ENCODE results near the gene C11orf42. TPM values are rescaled to one million over a fixed set of nuclear protein-coding genes. Genes with fewer than 3 reads are reported as not detected.

The C11orf42 gene, protein sequence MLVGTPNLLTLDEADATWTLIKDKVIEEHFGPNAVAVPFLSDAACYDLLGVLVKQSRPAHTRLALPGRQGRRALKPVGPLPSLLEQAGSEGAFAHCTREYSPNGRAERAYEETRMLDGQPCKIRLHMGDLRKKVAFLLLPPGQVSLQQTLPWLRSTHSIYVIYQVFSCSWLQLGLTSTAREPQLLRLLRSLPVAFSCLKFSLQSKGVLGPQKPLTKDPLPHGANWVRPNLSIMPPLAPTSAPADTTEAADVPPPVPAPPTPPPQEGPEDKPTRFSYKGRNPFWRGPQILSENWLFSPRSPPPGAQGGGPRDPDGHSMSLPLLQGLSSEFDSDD
- not detected in 5 replicates for total RNA-seq (2022; extraction: Qiagen RNA extraction)

DNA sequence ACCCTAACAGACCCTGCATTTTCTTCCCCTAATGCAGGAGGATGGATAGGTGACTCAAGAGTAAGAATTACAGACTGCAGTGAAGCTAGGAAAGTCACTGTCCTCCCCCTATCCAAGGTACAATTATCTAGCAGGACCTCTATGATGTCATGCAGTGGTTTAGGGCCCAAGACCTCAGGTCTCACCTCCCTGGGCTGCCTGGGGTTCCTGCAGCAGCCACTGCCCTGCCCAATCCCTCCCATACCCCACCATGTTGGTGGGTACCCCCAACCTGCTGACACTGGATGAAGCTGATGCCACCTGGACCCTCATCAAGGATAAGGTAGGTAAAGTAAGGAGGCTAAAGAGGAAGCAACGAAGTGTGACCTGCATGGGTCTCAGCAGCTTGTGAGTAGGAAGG, at the start of gene C11orf42:
TSS of gene C11orf42 (plus strand) at position 192 of the 400 bp plus-strand sequence. CDS start at position 251, 59 bp downstream.

DNA sequence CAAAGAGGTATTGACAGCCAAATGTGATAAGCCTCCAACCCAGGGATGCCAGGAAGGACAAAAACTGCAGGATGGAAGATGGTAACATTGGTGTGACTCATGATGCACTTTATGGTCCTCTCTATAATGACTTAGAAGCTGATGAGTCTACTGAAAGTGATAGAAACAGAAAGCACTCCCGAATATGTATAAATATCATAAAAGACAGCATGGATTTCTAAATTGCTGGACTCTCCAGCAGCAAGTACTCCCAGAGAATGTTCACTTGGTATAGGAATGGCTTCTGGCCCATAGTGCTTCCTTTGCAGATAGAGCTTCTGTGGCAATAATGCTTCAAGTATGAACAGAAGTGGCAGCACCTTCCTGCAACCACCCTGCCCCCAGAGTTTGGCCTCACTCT, 35.1 kb upstream of the C11orf42 start, which contains the start of gene OR52B2:
TSS of gene OR52B2 (minus strand) at position 101 of the 400 bp plus-strand sequence. CDS start at position 101, 0 bp downstream.

GRCh38 chr11:6199174-6199810, 6.1 kb upstream of the C11orf42 start, which contains the start of gene OR52W1:
OR52W1 (plus strand) TSS chr11:6199224; CDS start chr11:6199224, 0 bp downstream.

DNA sequence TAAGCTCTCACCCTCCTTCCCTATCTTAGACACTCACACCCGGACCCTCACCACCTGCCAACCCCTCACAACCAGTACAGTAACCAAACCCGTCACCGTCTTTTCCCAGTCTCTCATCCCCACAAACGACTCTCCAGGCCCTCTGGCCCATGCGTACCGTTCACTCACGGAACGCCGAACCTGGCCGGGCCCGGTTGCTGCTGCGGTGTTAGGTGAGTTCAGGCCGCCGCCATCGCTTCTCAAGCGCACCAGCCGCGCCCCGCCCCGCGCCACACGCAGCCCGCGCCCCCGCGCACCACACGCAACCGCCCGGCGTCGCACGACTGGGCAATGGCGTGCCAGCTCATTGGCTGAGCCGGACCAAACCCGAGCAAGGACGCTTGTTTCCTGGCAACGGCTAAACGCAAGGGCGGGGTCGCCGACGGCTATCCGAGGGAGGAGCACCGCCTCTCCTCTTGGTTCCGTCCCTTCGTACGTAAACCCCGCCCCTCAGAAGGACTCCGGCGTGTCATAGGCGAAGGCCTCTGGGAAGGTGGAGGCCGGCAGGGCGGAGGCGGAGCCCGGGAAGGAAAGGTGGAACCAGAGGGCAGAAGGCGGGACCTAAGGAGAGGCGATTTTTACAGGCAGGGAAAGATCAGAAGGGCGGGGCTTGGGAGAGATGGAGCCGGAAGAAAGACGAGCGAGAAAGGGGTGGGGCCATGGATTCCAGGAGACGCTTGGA, 29.2 kb downstream of the C11orf42 start, which contains the start of gene FHIP1B:
TSS of gene FHIP1B (minus strand) at position 250 of the 721 bp plus-strand sequence. CDS start 10,120 bp downstream, outside the sequence.

DNA sequence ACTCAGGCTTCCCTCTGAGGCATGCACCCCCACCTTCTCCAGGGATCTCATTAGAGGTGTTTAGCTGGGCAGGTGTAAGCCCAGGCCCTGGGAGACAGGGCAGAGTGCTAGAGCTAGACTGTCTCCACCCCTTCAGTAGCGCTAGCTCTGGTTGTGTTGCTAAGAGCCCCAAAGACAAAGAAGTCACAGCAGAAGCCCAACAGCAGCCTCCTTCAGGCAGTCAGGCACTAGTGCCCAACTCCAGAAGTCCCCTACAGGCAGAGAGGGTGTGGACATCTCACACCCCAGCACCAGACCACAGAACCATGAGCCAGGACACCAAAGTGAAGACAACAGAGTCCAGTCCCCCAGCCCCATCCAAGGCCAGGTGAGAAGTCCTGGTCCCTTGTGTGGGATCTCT, 33.5 kb downstream of the C11orf42 start, which contains the start of gene CNGA4:
TSS of gene CNGA4 (plus strand) at position 188 of the 400 bp plus-strand sequence. CDS start at position 306, 118 bp downstream.

Other genes with a start within 250 kb of the C11orf42 start
- gene OR56A5, start 237.1 kb upstream of the C11orf42 start, total RNA-seq (2022; extraction: Qiagen RNA extraction), result not detected in 5 replicates
- gene OR52L1, start 218.6 kb upstream of the C11orf42 start, total RNA-seq (2022; extraction: Qiagen RNA extraction), result not detected in 5 replicates
- not detected in 5 replicates for gene OR56A4, start 198.6 kb upstream of the C11orf42 start, total RNA-seq (2022; extraction: Qiagen RNA extraction)
- gene OR56A1, start 174.8 kb upstream of the C11orf42 start, total RNA-seq (2022; extraction: Qiagen RNA extraction), result not detected in 5 replicates
- gene OR56B4, start 97.9 kb upstream of the C11orf42 start, total RNA-seq (2022; extraction: Qiagen RNA extraction), result not detected in 5 replicates
- gene OR52B2, start 35.2 kb upstream of the C11orf42 start, total RNA-seq (2022; extraction: Qiagen RNA extraction), result not detected in 5 replicates
- not detected in 5 replicates for gene OR52W1, start 6.3 kb upstream of the C11orf42 start, total RNA-seq (2022; extraction: Qiagen RNA extraction)
- 13.3 to 20.2 TPM (median 17.9 TPM) in 5 replicates for gene FHIP1B, start 29.1 kb downstream of the C11orf42 start, total RNA-seq (2022; extraction: Qiagen RNA extraction)
- gene CNGA4, start 33.5 kb downstream of the C11orf42 start, total RNA-seq (2022; extraction: Qiagen RNA extraction), result 0.03 to 0.09 TPM (median 0.06 TPM) in 4 of 5 replicates, not detected in the other
- gene CCKBR, start 54.3 kb downstream of the C11orf42 start, total RNA-seq (2022; extraction: Qiagen RNA extraction), result not detected in 5 replicates
- gene CAVIN3, start 114.9 kb downstream of the C11orf42 start, total RNA-seq (2022; extraction: Qiagen RNA extraction), result 26.7 to 37.5 TPM (median 28.9 TPM) in 5 replicates
- 10.0 to 11.9 TPM (median 10.5 TPM) in 5 replicates for gene SMPD1, start 184.9 kb downstream of the C11orf42 start, total RNA-seq (2022; extraction: Qiagen RNA extraction)
- 16.5 to 20.3 TPM (median 20.1 TPM) in 5 replicates for gene APBB1, start 213.5 kb downstream of the C11orf42 start, total RNA-seq (2022; extraction: Qiagen RNA extraction)
- 0.25 to 0.84 TPM (median 0.37 TPM) in 5 replicates for gene HPX, start 235.4 kb downstream of the C11orf42 start, total RNA-seq (2022; extraction: Qiagen RNA extraction)